Testis (tissue), 2 donors: Measurements from ENCODE around the gene NAIF1.

Experiments
- CTCF ChIP-seq, 3 experiments: fragments of 450-650 bp in 2 of 3; fragments of 200-600 bp in 1 of 3; sonication (generic) in 1 of 3; IDR thresholded peaks; one replicate each; pipeline ENCODE4 v1.5.1; 2016 to 2019; ENCODE audit warnings: antibody characterized with exemption in 3 of 3, mild to moderate bottlenecking in 2 of 3, moderate library complexity in 1 of 3
- POLR2A ChIP-seq: fragments of 450-650 bp; IDR thresholded peaks from one replicate; pipeline ENCODE4 v1.6.1; 2017; ENCODE audit warnings: antibody characterized with exemption, mild to moderate bottlenecking, moderate library complexity

- TF ChIP-seq CTCF (IDR thresholded peaks at IDR 0.05) (no peak), POLR2A (no peak)
These were observed at the start of gene NAIF1 for GRCh38 chr9:128066713-128067644.
